Naive thymus-derived CD4-positive, alpha-beta T cell (primary cell): ENCODE results near the gene RNF39. TPM values are rescaled to one million over a fixed set of nuclear protein-coding genes. Genes with fewer than 3 reads are reported as not detected.

Experiments used
- ATAC-seq: fragments of 150-1000 bp; cut with Tn5 transposase; 2 replicates; pipeline ENCODE4 v1.10.0; 2021; ENCODE audit warnings: mild to moderate bottlenecking, moderate library complexity
- CTCF ChIA-PET: fragments of 350-600 bp; sonication (Branson Sonifier 250); formaldehyde crosslinking; loops from one replicate; lab custom pipeline; 2021; ENCODE audit warnings: antibody characterized with exemption; lab: Charles Lee
- POLR2A ChIA-PET: fragments of 350-600 bp; sonication (Branson Sonifier 250); formaldehyde crosslinking; loops from one replicate; lab custom pipeline; 2021; ENCODE audit warnings: antibody characterized with exemption, inconsistent platforms; lab: Charles Lee
- DNase-seq, 9 donors: peaks; one replicate each; pipeline versions ENCODE4 v3.0.0 to v3.0.0-alpha.2; 2020 to 2022; ENCODE audit warnings: mixed read lengths in 1 of 9
- H3K27ac ChIP-seq: one replicate; pipeline ENCODE4 v1.7.0; 2013; ENCODE audit warnings: mild to moderate bottlenecking, low read depth, low read length, moderate library complexity
- H3K27me3 ChIP-seq, 2 donors: one replicate each; pipeline ENCODE4 v1.7.0; 2013; ENCODE audit warnings: low read length in 2 of 2, mild to moderate bottlenecking in 2 of 2, moderate library complexity in 2 of 2; ENCODE audit not compliant: control insufficient read depth in 2 of 2, insufficient read depth in 2 of 2
- H3K36me3 ChIP-seq, 3 experiments: 1 replicate in 2 of 3; 2 replicates in 1 of 3; pipeline ENCODE4 v1.7.0; 2013; ENCODE audit warnings: low read length in 3 of 3, mild to moderate bottlenecking in 3 of 3, moderate library complexity in 1 of 3; ENCODE audit not compliant: insufficient read depth in 3 of 3, control insufficient read depth in 2 of 3
- H3K4me1 ChIP-seq, 2 donors: one replicate each; pipeline ENCODE4 v1.7.0; 2013; ENCODE audit warnings: low read length in 2 of 2, mild to moderate bottlenecking in 2 of 2, moderate library complexity in 1 of 2; ENCODE audit not compliant: control insufficient read depth in 2 of 2, insufficient read depth in 2 of 2
- H3K4me3 ChIP-seq: 2 replicates; pipeline ENCODE4 v1.7.0; 2013; ENCODE audit warnings: mild to moderate bottlenecking, low read length
- H3K9me3 ChIP-seq, 3 experiments: 1 replicate in 2 of 3; 2 replicates in 1 of 3; pipeline ENCODE4 v1.7.0; 2013; ENCODE audit warnings: low read length in 3 of 3; ENCODE audit not compliant: control insufficient read depth in 2 of 3
- H3K27ac Mint-ChIP-seq, 9 donors: one replicate each; pipeline ENCODE4 v1.8.0; 2020 to 2022; ENCODE audit warnings: mixed read lengths in 9 of 9, mild to moderate bottlenecking in 8 of 9, moderate library complexity in 5 of 9, inconsistent platforms in 2 of 9
- H3K27me3 Mint-ChIP-seq, 5 donors: one replicate each; pipeline ENCODE4 v1.8.0; 2021 to 2022; ENCODE audit warnings: mixed read lengths in 5 of 5, mild to moderate bottlenecking in 1 of 5
- H3K36me3 Mint-ChIP-seq, 5 donors: one replicate each; pipeline ENCODE4 v1.8.0; 2020 to 2022; ENCODE audit warnings: mixed read lengths in 5 of 5, mild to moderate bottlenecking in 3 of 5, inconsistent platforms in 1 of 5
- H3K4me1 Mint-ChIP-seq, 7 donors: one replicate each; pipeline ENCODE4 v1.8.0; 2020 to 2022; ENCODE audit warnings: mixed read lengths in 7 of 7, mild to moderate bottlenecking in 3 of 7, inconsistent platforms in 1 of 7
- H3K4me3 Mint-ChIP-seq, 10 donors: one replicate each; pipeline ENCODE4 v1.8.0; 2020 to 2022; ENCODE audit warnings: mild to moderate bottlenecking in 10 of 10, mixed read lengths in 10 of 10, moderate library complexity in 6 of 10, inconsistent platforms in 2 of 10
- H3K9me3 Mint-ChIP-seq, 11 donors: one replicate each; pipeline ENCODE4 v1.8.0; 2020 to 2022; ENCODE audit warnings: mixed read lengths in 11 of 11, mild to moderate bottlenecking in 4 of 11, inconsistent platforms in 1 of 11, moderate library complexity in 1 of 11
- intact Hi-C, 2 donors: fragments of 100-400 bp; cut with micrococcal nuclease; formaldehyde crosslinking; loops; one replicate each; pipeline ENCODE4 v1.15.1; 2023
- polyA plus RNA-seq, 2 donors: library from polyadenylated mRNA; unstranded; fragments of 300-500 nt; fragmentation: Illumina TruSeq; gene quantifications; one replicate each; pipeline ENCODE4 v1.2.3, GENCODE V29; 2021
- total RNA-seq, 6 experiments: library from RNA in 5 of 6; stranded (reverse) in 5 of 6; gene quantifications; 1 replicate in 5 of 6; 2 replicates in 1 of 6; pipeline ENCODE4 v1.2.3 and lab custom pipeline; 2021 to 2026

The RNF39 gene
- total and polyA plus RNA-seq, 7 experiments from 2014 or later = 0.33 TPM; not detected in 6

GRCh38 chr6:30060606-30061091, 14.9 kb downstream of the RNF39 start:
- POLR2A ChIA-PET = interaction anchor here (0.7 to 2.9 kb wide), 25 partner anchors 8 to 452 kb away, joined by 3 to 15 read pairs (median 4); partner anchors contain the start of genes HLA-A and TRIM26
- peaks cover 5 to 38% (median 26%) of the 10 kb centered on the region in 5 donors for H3K36me3 Mint-ChIP-seq
- CTCF ChIA-PET = interaction anchor here (3.5 kb wide), 1 partner anchor 43 kb away, joined by 14 read pairs; no protein-coding TSS in a partner anchor
- H3K4me3 Mint-ChIP-seq = peak overlapping the region; percentile 93 to 99 (median 98)
- intact Hi-C loops = loop anchor here (1.0 to 10.0 kb wide), 7 partner anchors 43 to 1899 kb away; partner anchors contain the start of genes HLA-A (in 1 of the 2), HLA-F (in 1 of the 2), SKIC2 (in 1 of the 2) and TUBB (in 1 of the 2)
- H3K4me1 Mint-ChIP-seq = peaks cover 13 to 57% (median 48%) of the 10 kb centered on the region in 7 donors
- Histone ChIP-seq H3K27me3 (no peaks in the 10 kb centered on the region), H3K27ac (peak overlapping the region; percentile 92), H3K36me3 (peaks cover 5 to 17% (median 16%) of the 10 kb centered on the region in 3 experiments), H3K4me1 (peaks cover 19 to 21% of the 10 kb centered on the region in 2 donors), H3K4me3 (peak overlapping the region; percentile 95), H3K9me3 (no peaks in the 10 kb centered on the region)
- H3K27me3 Mint-ChIP-seq = no peaks in the 10 kb centered on the region
- DNase-seq = peak in 3 of 9 donors; percentile 17 to 58 (median 34)
- H3K9me3 Mint-ChIP-seq = no peaks in the 10 kb centered on the region
- ATAC-seq = peak; percentile 49
- H3K27ac Mint-ChIP-seq = peak overlapping the region; percentile 95 to 99 (median 99)

- no peaks in the 10 kb centered on the region for H3K9me3 Mint-ChIP-seq
- no peak overlapping the region for H3K4me3 Mint-ChIP-seq
- peaks cover 7 to 10% of the 10 kb centered on the region in 2 donors for H3K4me1 ChIP-seq
- ATAC-seq = no peak
- no peak for DNase-seq
- no peaks in the 10 kb centered on the region for H3K27me3 Mint-ChIP-seq
- H3K36me3 Mint-ChIP-seq = peaks cover 5 to 56% (median 10%) of the 10 kb centered on the region in 5 donors
- peaks cover 13 to 29% (median 19%) of the 10 kb centered on the region in 7 donors for H3K4me1 Mint-ChIP-seq
- no peak overlapping the region for H3K27ac Mint-ChIP-seq
- H3K27me3 ChIP-seq = no peaks in the 10 kb centered on the region
- no peaks in the 10 kb centered on the region for H3K9me3 ChIP-seq
- POLR2A ChIA-PET = interaction anchor here (0.7 to 1.3 kb wide), 2 partner anchors 11 to 324 kb away, joined by 3 to 4 read pairs; partner anchors contain the start of gene PPP1R11
- CTCF ChIA-PET = no interaction called here
- H3K27ac ChIP-seq = no peak overlapping the region
- no peak overlapping the region for H3K4me3 ChIP-seq
- H3K36me3 ChIP-seq = peaks cover 3 to 19% (median 3%) of the 10 kb centered on the region in 3 experiments
- intact Hi-C loops = no loop called here
These were observed 20.1 kb downstream of the RNF39 start for GRCh38 chr6:30055513-30055912.

DNA sequence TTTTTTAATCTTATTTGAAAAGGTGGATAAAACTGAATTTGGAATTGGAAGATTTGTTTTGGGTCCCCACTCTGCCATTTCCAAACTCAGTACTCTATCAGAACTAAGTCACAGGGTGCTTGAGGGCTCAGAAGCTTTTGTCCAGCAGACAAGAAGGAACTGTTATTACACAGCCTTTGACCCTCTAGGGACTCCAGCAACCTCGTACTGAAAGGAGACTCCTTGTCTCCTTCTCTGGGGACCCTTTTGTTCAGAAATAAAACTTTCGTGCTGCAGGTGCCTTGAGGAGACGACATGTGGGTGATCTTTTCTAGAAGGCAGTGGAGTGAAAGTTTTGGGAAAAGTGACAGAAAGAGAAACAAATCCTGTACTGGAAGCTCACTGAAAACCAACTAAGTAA, 21.9 kb downstream of the RNF39 start:
- H3K27ac ChIP-seq = no peak overlapping the region
- ChIA-PET POLR2A (no interaction called here), CTCF (no interaction called here)
- no peak for ATAC-seq
- no peaks in the 10 kb centered on the region for H3K9me3 ChIP-seq
- H3K36me3 ChIP-seq = peaks cover 3 to 19% (median 3%) of the 10 kb centered on the region in 3 experiments
- peaks cover 0 to 17% (median 8%) of the 10 kb centered on the region in 7 donors for H3K4me1 Mint-ChIP-seq
- H3K4me3 Mint-ChIP-seq = no peak overlapping the region
- H3K27me3 ChIP-seq = no peaks in the 10 kb centered on the region
- H3K9me3 Mint-ChIP-seq = no peaks in the 10 kb centered on the region
- no peaks in the 10 kb centered on the region for H3K27me3 Mint-ChIP-seq
- no peak overlapping the region for H3K27ac Mint-ChIP-seq
- no peaks in the 10 kb centered on the region for H3K4me1 ChIP-seq
- H3K4me3 ChIP-seq = no peak overlapping the region
- no peak for DNase-seq
- peaks cover 5 to 59% (median 10%) of the 10 kb centered on the region in 5 donors for H3K36me3 Mint-ChIP-seq
- intact Hi-C loops = no loop called here

- Mint-ChIP-seq H3K27ac (peak overlapping the region in 1 of 9 donors; percentile 60), H3K9me3 (no peaks in the 10 kb centered on the region), H3K27me3 (no peaks in the 10 kb centered on the region), H3K4me1 (peaks cover 5 to 28% (median 12%) of the 10 kb centered on the region in 7 donors), H3K36me3 (peaks cover 0 to 38% (median 11%) of the 10 kb centered on the region in 5 donors), H3K4me3 (peak overlapping the region in 1 of 10 donors; percentile 10)
- Histone ChIP-seq H3K27ac (no peak overlapping the region), H3K9me3 (no peaks in the 10 kb centered on the region), H3K4me1 (no peaks in the 10 kb centered on the region), H3K27me3 (no peaks in the 10 kb centered on the region), H3K4me3 (no peak overlapping the region), H3K36me3 (peaks cover 0 to 3% (median 0%) of the 10 kb centered on the region in 3 experiments)
- DNase-seq (no peak), ATAC-seq (peak; percentile 37)
- intact Hi-C loops = no loop called here
- POLR2A ChIA-PET = interaction anchor here (0.8 kb wide), 1 partner anchor 13 kb away, joined by 3 read pairs; no protein-coding TSS in a partner anchor
- CTCF ChIA-PET = no interaction called here
These were observed 28.3 kb downstream of the RNF39 start for GRCh38 chr6:30047220-30047619.

GRCh38 chr6:30044630-30045029, 30.9 kb downstream of the RNF39 start:
- no peaks in the 10 kb centered on the region for H3K27me3 ChIP-seq
- H3K4me3 ChIP-seq = no peak overlapping the region
- DNase-seq (no peak), ATAC-seq (no peak)
- no peak overlapping the region for H3K27ac ChIP-seq
- no peaks in the 10 kb centered on the region for H3K27me3 Mint-ChIP-seq
- H3K4me3 Mint-ChIP-seq = no peak overlapping the region
- no peak overlapping the region for H3K27ac Mint-ChIP-seq
- H3K4me1 Mint-ChIP-seq = peaks cover 5 to 27% (median 12%) of the 10 kb centered on the region in 7 donors
- no peaks in the 10 kb centered on the region for H3K9me3 ChIP-seq
- peaks cover 0 to 31% (median 11%) of the 10 kb centered on the region in 5 donors for H3K36me3 Mint-ChIP-seq
- intact Hi-C loops = no loop called here
- no peaks in the 10 kb centered on the region for H3K9me3 Mint-ChIP-seq
- CTCF ChIA-PET = no interaction called here
- H3K36me3 ChIP-seq = no peaks in the 10 kb centered on the region
- no peaks in the 10 kb centered on the region for H3K4me1 ChIP-seq
- POLR2A ChIA-PET = no interaction called here

DNA sequence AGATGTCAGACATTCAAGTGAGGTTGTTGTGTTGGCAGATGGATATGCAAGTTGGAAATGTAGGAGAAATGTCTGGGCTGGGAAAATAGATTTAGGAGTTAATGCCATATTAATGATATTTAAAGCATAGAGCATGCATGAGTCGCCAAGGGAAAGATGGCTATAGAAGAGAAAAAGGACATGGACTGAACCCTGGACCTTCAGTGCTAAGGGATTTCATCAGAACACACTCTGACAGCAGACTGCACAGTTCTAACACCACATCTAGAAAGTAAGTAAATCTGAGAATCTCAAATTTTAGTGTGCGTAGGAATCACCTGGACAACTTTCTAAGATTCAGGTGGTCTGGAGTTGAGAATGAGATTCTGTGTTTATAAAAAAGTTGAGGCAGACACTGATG, 31.8 kb downstream of the RNF39 start:
- no peak for ATAC-seq
- Mint-ChIP-seq H3K27ac (no peak overlapping the region), H3K4me1 (peaks cover 5 to 27% (median 12%) of the 10 kb centered on the region in 7 donors), H3K27me3 (no peaks in the 10 kb centered on the region), H3K4me3 (no peak overlapping the region), H3K9me3 (no peaks in the 10 kb centered on the region), H3K36me3 (peaks cover 0 to 28% (median 11%) of the 10 kb centered on the region in 5 donors)
- Histone ChIP-seq H3K9me3 (no peaks in the 10 kb centered on the region), H3K4me3 (no peak overlapping the region), H3K27me3 (no peaks in the 10 kb centered on the region), H3K27ac (no peak overlapping the region), H3K4me1 (no peaks in the 10 kb centered on the region), H3K36me3 (no peaks in the 10 kb centered on the region)
- DNase-seq = no peak
- ChIA-PET CTCF (no interaction called here), POLR2A (no interaction called here)
- intact Hi-C loops = no loop called here
